ENCODE results near the gene INPP5A. TPM values are rescaled to one million over a fixed set of nuclear protein-coding genes. Genes with fewer than 3 reads are reported as not detected.

The INPP5A gene
- total and polyA plus RNA-seq, 10 of the 15 experiments (the other 5 are each of a cell fraction or from before 2014, with no cell fraction given) = 0.52 to 15.0 (median 6.3) TPM

DNA sequence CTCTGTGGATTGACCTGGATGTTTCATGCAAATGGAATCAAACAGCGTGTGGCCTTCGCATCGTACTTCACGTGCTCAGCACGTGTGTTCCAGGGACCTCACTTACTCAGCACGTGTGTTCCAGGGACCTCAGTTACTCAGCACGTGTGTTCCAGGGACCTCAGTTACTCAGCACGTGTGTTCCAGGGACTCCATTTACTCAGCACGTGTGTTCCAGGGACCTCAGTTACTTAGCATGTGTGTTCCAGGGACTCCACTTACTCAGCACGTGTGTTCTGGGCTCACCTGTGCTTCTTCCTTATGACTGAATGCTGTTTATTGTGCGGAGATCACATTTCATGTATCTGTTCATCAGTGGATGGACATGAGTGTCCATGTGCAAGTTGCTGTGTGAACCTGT is 22.0 kb downstream of the INPP5A start (continued):
- TF ChIP-seq YY1 (IDR thresholded peaks at IDR 0.05; ENCODE audit: low read depth, low read length) = no peak
- TF ChIP-seq NFXL1 (IDR thresholded peaks at IDR 0.05; ENCODE audit: borderline replicate concordance) = no peak
- no peak for TF ChIP-seq FOXK2 (IDR thresholded peaks at IDR 0.05)
- TF ChIP-seq HCFC1 (IDR thresholded peaks at IDR 0.05; ENCODE audit: low read length) = no peak

DNA sequence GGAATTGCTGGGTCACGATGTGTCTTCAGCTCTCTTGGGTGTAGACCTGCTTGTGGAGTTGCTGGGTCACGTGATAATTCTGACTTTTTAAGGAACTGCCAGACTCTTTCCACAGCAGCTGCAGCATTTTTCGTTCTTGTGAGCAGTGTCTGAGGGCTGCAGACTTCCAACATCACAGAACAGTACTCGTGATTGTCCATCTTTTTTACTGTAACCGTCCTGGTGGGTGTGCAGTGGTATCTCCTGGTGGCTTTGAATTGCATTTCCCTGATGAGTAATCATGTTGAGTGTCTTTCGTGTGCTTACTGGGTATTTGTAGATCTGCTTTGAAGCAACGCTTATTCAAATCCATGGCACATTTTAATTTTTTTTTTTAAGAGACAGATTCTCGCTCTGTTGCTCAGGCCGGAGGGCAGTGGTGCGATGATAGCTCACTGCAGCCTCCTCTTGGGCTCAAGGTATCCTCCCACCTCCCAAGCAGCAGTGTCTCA is 22.7 kb downstream of the INPP5A start:
- RAD21 ChIA-PET (ENCODE audit: unreplicated experiment) = interaction anchor here (0.9 to 2.3 kb wide), 4 partner anchors 9 to 39 kb away, joined by 3 to 19 read pairs (median 10); no protein-coding TSS in a partner anchor
- ATAC-seq = no peak; the same call in 2 of the 3 replicates
- H3K9me3 ChIP-seq (replicated peaks; ENCODE audit: control insufficient read depth, insufficient read depth, low read length) = no peaks in the 10 kb centered on the region; the same call in 2 of the 3 replicates
- no peak for TF ChIP-seq CREM (IDR thresholded peaks at IDR 0.05; ENCODE audit: low read depth)
- TF ChIP-seq ZNF274 (IDR thresholded peaks at IDR 0.05; ENCODE audit: insufficient read depth, insufficient read length) = no peak
- TF ChIP-seq POLR2AphosphoS5 (IDR thresholded peaks at IDR 0.05; ENCODE audit: low read length) = no peak
- TF ChIP-seq EED (IDR thresholded peaks at IDR 0.05; ENCODE audit: low read depth) = peak; percentile 29; the same call in 1 of the 2 replicates
- TF ChIP-seq POLR2A (IDR thresholded peaks at IDR 0.05; ENCODE audit: low read depth, low read length) = no peak
- no peak for TF ChIP-seq POLR2AphosphoS2 (IDR thresholded peaks at IDR 0.05; ENCODE audit: low read depth, low read length)
- no peak for TF ChIP-seq MXI1 (IDR thresholded peaks at IDR 0.05; ENCODE audit: low read depth, low read length)
- TF ChIP-seq RELA (IDR thresholded peaks at IDR 0.05; ENCODE audit: borderline replicate concordance, partially characterized antibody) = no peak
- no peak for TF ChIP-seq TARDBP (IDR thresholded peaks at IDR 0.05; ENCODE audit: borderline replicate concordance)
- TF ChIP-seq EZH2 (IDR thresholded peaks at IDR 0.05; ENCODE audit: borderline replicate concordance, control insufficient read depth, low read depth, low read length) = no peak
- TF ChIP-seq NFYB (IDR thresholded peaks at IDR 0.05; ENCODE audit: insufficient read depth, low read depth, low read length) = no peak
- no peak for TF ChIP-seq MEF2B (IDR thresholded peaks at IDR 0.05; ENCODE audit: partially characterized antibody, poor library complexity, severe bottlenecking)
- TF ChIP-seq NBN (IDR thresholded peaks at IDR 0.05) = no peak
- no peak for TF ChIP-seq ZSCAN29 (IDR thresholded peaks at IDR 0.05)
- TF ChIP-seq, protein P1, sequence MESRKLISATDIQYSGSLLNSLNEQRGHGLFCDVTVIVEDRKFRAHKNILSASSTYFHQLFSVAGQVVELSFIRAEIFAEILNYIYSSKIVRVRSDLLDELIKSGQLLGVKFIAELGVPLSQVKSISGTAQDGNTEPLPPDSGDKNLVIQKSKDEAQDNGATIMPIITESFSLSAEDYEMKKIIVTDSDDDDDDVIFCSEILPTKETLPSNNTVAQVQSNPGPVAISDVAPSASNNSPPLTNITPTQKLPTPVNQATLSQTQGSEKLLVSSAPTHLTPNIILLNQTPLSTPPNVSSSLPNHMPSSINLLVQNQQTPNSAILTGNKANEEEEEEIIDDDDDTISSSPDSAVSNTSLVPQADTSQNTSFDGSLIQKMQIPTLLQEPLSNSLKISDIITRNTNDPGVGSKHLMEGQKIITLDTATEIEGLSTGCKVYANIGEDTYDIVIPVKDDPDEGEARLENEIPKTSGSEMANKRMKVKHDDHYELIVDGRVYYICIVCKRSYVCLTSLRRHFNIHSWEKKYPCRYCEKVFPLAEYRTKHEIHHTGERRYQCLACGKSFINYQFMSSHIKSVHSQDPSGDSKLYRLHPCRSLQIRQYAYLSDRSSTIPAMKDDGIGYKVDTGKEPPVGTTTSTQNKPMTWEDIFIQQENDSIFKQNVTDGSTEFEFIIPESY (IDR thresholded peaks at IDR 0.05) = no peak
- no peak for TF ChIP-seq CHD2 (IDR thresholded peaks at IDR 0.05; ENCODE audit: borderline replicate concordance, low read depth, low read length)
- no peak for TF ChIP-seq BMI1 (IDR thresholded peaks at IDR 0.05; ENCODE audit: borderline replicate concordance)
- TF ChIP-seq, protein P2, sequence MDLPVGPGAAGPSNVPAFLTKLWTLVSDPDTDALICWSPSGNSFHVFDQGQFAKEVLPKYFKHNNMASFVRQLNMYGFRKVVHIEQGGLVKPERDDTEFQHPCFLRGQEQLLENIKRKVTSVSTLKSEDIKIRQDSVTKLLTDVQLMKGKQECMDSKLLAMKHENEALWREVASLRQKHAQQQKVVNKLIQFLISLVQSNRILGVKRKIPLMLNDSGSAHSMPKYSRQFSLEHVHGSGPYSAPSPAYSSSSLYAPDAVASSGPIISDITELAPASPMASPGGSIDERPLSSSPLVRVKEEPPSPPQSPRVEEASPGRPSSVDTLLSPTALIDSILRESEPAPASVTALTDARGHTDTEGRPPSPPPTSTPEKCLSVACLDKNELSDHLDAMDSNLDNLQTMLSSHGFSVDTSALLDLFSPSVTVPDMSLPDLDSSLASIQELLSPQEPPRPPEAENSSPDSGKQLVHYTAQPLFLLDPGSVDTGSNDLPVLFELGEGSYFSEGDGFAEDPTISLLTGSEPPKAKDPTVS (IDR thresholded peaks at IDR 0.05; ENCODE audit: low read depth, low read length) = no peak

More for the DNA sequence above, 22.7 kb downstream of the INPP5A start:
- no TSS peak for BruUV-seq (replicated peaks)
- Histone ChIP-seq H3K36me3 (ENCODE audit: control insufficient read depth in 2 of 2, insufficient read depth in 2 of 2, low read length in 1 of 2) (no peaks in the 10 kb centered on the region; a peak in 3 of 4 replicates), H3K4me3 (no peak overlapping the region), H4K20me1 (ENCODE audit: control insufficient read depth, insufficient read depth) (peaks cover 3% of the 10 kb centered on the region), H3K27me3 (replicated peaks in 1 of 2; ENCODE audit: control insufficient read depth in 2 of 2, insufficient read depth in 2 of 2, low read length in 1 of 2) (no peaks in the 10 kb centered on the region), H3K4me2 (ENCODE audit: control insufficient read depth, insufficient read depth) (peak overlapping the region; percentile 22; the same call in 1 of the 2 replicates), H3K27ac (ENCODE audit: control insufficient read depth, insufficient read depth) (no peak overlapping the region), H3K79me2 (ENCODE audit: control insufficient read depth, insufficient read depth, low read length) (no peaks in the 10 kb centered on the region; the same call in 1 of the 2 replicates), H3K9ac (ENCODE audit: control insufficient read depth, insufficient read depth, low read length) (no peak overlapping the region; the same call in 1 of the 2 replicates), H3K4me1 (ENCODE audit: control insufficient read depth, insufficient read depth, low read length) (peaks cover 48% of the 10 kb centered on the region), H2AFZ (ENCODE audit: control insufficient read depth, low read depth, low read length) (no peak overlapping the region)
- intact Hi-C loops (cut with micrococcal nuclease; ENCODE audit: unreplicated experiment) = no loop called here
- in situ Hi-C loops (cut with MboI) = no loop called here
- FAIRE-seq = no peak
- SMC1A ChIA-PET (ENCODE audit: uncharacterized antibody, unreplicated experiment) = interaction anchor here (0.8 to 2.3 kb wide), 10 partner anchors 9 to 100 kb away, joined by 3 to 13 read pairs (median 6); no protein-coding TSS in a partner anchor
- POLR2A ChIA-PET = interaction anchor here (0.6 to 1.9 kb wide), 3 partner anchors 9 to 34 kb away, joined by 3 to 7 read pairs (median 3); no protein-coding TSS in a partner anchor
- 35% methylated on average over 10 of the region's 10 CpGs for WGBS (ENCODE audit: insufficient coverage, insufficient replicate concordance, low lambda C conversion rate, missing lambda C conversion rate)
- no peak for DNase-seq (ENCODE audit: low read depth, low spot score)
- CTCF ChIA-PET = interaction anchor here (0.6 to 2.0 kb wide), 4 partner anchors 9 to 99 kb away, joined by 3 to 9 read pairs (median 6); no protein-coding TSS in a partner anchor

All from GM12878 (cell line).